Endodermal cell (in vitro differentiated cells): ENCODE data around the gene EZH2. TPM values are rescaled to one million over a fixed set of nuclear protein-coding genes. Genes with fewer than 3 reads are reported as not detected.

Experiments used
- DNase-seq: peaks from one replicate; pipeline ENCODE4 v3.0.0-alpha.2; 2017
- H3K27ac ChIP-seq: 2 replicates; pipeline ENCODE4 v1.5.1; 2013; ENCODE audit warnings: mild to moderate bottlenecking, low read depth, low read length, moderate library complexity
- H3K27me3 ChIP-seq: 2 replicates; pipeline ENCODE4 v1.6.1; 2013; ENCODE audit warnings: mild to moderate bottlenecking, low read length, moderate library complexity; ENCODE audit not compliant: insufficient read depth, control insufficient read depth, poor library complexity, severe bottlenecking
- H3K36me3 ChIP-seq: 2 replicates; pipeline ENCODE4 v1.7.0; 2013; ENCODE audit warnings: mild to moderate bottlenecking, low read length, moderate library complexity; ENCODE audit not compliant: control insufficient read depth, insufficient read depth
- H3K4me1 ChIP-seq: one replicate; pipeline ENCODE4 v1.7.0; 2013; ENCODE audit warnings: low read length; ENCODE audit not compliant: control insufficient read depth, insufficient read depth
- H3K4me3 ChIP-seq: 2 replicates; pipeline ENCODE4 v1.5.1; 2013; ENCODE audit warnings: mild to moderate bottlenecking, low read length, moderate library complexity
- H3K9ac ChIP-seq: 2 replicates; pipeline ENCODE4 v1.6.1; 2013; ENCODE audit warnings: mild to moderate bottlenecking, low read length, moderate library complexity; ENCODE audit not compliant: poor library complexity, severe bottlenecking; ENCODE audit errors: extremely low read depth
- H3K9me3 ChIP-seq: 2 replicates; pipeline ENCODE4 v1.6.1; 2013; ENCODE audit warnings: mild to moderate bottlenecking, low read length, moderate library complexity; ENCODE audit not compliant: control insufficient read depth
- H3K27ac Mint-ChIP-seq: 2 replicates; pipeline ENCODE4 v1.8.0; 2020; ENCODE audit warnings: mixed read lengths
- H3K27me3 Mint-ChIP-seq: 2 replicates; pipeline ENCODE4 v1.8.0; 2021; ENCODE audit warnings: mild to moderate bottlenecking, mixed read lengths; ENCODE audit not compliant: insufficient read depth
- H3K36me3 Mint-ChIP-seq: 2 replicates; pipeline ENCODE4 v1.8.0; 2020; ENCODE audit warnings: low read depth, mixed read lengths
- H3K4me1 Mint-ChIP-seq: 2 replicates; pipeline ENCODE4 v1.8.0; 2020; ENCODE audit warnings: mixed read lengths
- H3K4me3 Mint-ChIP-seq: 2 replicates; pipeline ENCODE4 v1.8.0; 2020; ENCODE audit warnings: mild to moderate bottlenecking, moderate library complexity, mixed read lengths
- H3K9me3 Mint-ChIP-seq: 2 replicates; pipeline ENCODE4 v1.8.0; 2020; ENCODE audit warnings: mild to moderate bottlenecking, mixed read lengths
- WGBS, 2 experiments: methylation state at CpG; one replicate each; pipeline versions ENCODE4 v1.1.5 to v1.1.7; 2013; ENCODE audit warnings: missing lambda C conversion rate in 2 of 2, mixed read lengths in 1 of 2; ENCODE audit not compliant: insufficient coverage in 1 of 2, insufficient read length in 1 of 2; 5-methylcytosine and 5-hydroxymethylcytosine counted together
- total RNA-seq, 2 donors: library from RNA; stranded (reverse); fragmentation: NEBNext Ultra II Directional in 1 of 2; extraction: Animal tissue kit (Norgen Biotek cat#: 25700) in 1 of 2; gene quantifications; 2 replicates in 1 of 2; 3 replicates in 1 of 2; pipeline ENCODE4 v1.2.1, GENCODE V29; 2021
- TF ChIP-seq, protein P1 (sequence below): fragments of 200-600 bp; sonication (generic); conservative IDR thresholded peaks from 2 replicates; pipeline ENCODE4 v1.5.0; 2021; ENCODE audit warnings: antibody characterized with exemption, mild to moderate bottlenecking

The EZH2 gene
- total RNA-seq, 2 donors from 2014 or later, result 40.2 to 46.0 TPM

DNA sequence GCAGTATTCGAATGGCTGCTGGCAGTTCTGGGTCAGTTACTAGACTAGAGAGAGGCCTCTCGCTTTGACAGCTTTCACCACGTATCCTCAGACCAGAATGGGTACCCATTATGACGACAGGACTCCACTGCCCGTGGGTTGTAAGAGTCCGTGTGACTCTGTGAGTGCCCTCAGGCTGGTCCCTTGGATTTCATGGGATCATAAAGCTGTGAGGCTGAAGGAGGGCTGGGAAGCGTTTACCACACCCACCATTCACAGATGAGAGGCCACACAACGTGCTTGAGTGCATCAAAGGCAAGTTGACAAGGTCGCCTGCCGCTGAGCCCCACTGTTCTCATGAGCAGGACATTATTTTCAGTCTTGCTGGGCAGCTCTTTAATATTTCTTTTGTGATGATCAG is 87.2 kb downstream of the EZH2 start:
- Mint-ChIP-seq H3K27me3 (no peaks in the 10 kb centered on the region), H3K36me3 (peaks cover 87% of the 10 kb centered on the region), H3K4me1 (peaks cover 2% of the 10 kb centered on the region), H3K9me3 (peaks cover 6% of the 10 kb centered on the region), H3K27ac (no peak overlapping the region), H3K4me3 (no peak overlapping the region)
- Histone ChIP-seq H3K4me3 (no peak overlapping the region), H3K27ac (no peak overlapping the region), H3K9me3 (peaks cover 9% of the 10 kb centered on the region), H3K27me3 (no peaks in the 10 kb centered on the region), H3K9ac (no peak overlapping the region), H3K36me3 (peaks cover 80% of the 10 kb centered on the region), H3K4me1 (no peaks in the 10 kb centered on the region)
- TF ChIP-seq, protein P1, sequence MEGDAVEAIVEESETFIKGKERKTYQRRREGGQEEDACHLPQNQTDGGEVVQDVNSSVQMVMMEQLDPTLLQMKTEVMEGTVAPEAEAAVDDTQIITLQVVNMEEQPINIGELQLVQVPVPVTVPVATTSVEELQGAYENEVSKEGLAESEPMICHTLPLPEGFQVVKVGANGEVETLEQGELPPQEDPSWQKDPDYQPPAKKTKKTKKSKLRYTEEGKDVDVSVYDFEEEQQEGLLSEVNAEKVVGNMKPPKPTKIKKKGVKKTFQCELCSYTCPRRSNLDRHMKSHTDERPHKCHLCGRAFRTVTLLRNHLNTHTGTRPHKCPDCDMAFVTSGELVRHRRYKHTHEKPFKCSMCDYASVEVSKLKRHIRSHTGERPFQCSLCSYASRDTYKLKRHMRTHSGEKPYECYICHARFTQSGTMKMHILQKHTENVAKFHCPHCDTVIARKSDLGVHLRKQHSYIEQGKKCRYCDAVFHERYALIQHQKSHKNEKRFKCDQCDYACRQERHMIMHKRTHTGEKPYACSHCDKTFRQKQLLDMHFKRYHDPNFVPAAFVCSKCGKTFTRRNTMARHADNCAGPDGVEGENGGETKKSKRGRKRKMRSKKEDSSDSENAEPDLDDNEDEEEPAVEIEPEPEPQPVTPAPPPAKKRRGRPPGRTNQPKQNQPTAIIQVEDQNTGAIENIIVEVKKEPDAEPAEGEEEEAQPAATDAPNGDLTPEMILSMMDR, result no peak
- no peak for DNase-seq
- WGBS, 2 experiments, result 92 to 95% methylated on average over 9 to 10 of the region's 10 CpGs

DNA sequence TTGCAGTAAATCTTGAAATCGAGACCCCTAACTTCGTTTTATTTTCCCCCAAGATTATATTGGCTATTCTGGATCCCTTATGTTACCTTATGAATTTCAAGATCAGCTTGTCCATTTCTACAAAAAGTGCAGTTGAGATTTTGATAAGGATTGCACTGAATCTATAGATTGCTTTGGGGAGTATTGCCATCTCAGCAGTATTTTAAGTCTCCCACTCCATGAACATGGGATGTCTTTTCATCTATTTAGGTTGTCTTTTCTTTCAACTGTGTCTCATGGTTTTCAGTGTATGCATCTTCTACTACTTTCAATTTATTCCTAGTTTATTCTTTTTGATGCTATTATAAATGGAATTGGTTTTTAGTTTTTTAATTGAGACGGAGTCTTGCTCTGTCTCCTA is 89.6 kb downstream of the EZH2 start:
- H3K27me3 Mint-ChIP-seq, result no peaks in the 10 kb centered on the region
- H3K9me3 ChIP-seq, result peaks cover 9% of the 10 kb centered on the region
- no peak overlapping the region for H3K4me3 ChIP-seq
- no peak overlapping the region for H3K4me3 Mint-ChIP-seq
- TF ChIP-seq, protein P1, result no peak
- H3K4me1 ChIP-seq, result no peaks in the 10 kb centered on the region
- H3K36me3 ChIP-seq, result peaks cover 82% of the 10 kb centered on the region
- no peak for DNase-seq
- WGBS, 2 experiments, result 99 to 100% methylated on average over 2 to 3 of the region's 3 CpGs
- no peak overlapping the region for H3K27ac ChIP-seq
- peaks cover 6% of the 10 kb centered on the region for H3K9me3 Mint-ChIP-seq
- no peak overlapping the region for H3K27ac Mint-ChIP-seq
- H3K9ac ChIP-seq, result no peak overlapping the region
- no peaks in the 10 kb centered on the region for H3K4me1 Mint-ChIP-seq
- peaks cover 84% of the 10 kb centered on the region for H3K36me3 Mint-ChIP-seq
- no peaks in the 10 kb centered on the region for H3K27me3 ChIP-seq

DNA sequence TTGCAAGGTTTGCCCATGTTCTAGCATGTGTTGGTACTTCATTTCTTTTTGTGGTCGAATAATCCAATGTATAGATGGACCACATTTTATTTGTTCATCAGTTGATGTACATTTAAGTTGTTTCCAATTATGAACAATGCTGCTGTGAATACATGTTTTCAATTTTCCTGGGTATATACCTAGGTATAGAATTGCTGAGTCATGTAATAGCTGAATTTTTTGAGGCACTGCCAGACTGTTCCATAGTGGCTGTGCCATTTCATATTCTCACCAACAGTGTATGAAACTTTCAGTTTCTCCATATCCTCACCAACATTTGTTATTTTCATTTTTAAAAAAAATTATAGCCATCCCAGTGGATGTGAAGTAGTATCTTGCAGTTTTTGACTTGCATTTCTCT is 90.5 kb downstream of the EZH2 start:
- Histone ChIP-seq H3K27ac (no peak overlapping the region), H3K27me3 (no peaks in the 10 kb centered on the region), H3K9ac (no peak overlapping the region), H3K36me3 (peaks cover 82% of the 10 kb centered on the region), H3K4me3 (no peak overlapping the region), H3K9me3 (peaks cover 9% of the 10 kb centered on the region), H3K4me1 (no peaks in the 10 kb centered on the region)
- Mint-ChIP-seq H3K27ac (no peak overlapping the region), H3K36me3 (peaks cover 83% of the 10 kb centered on the region), H3K4me1 (no peaks in the 10 kb centered on the region), H3K9me3 (peaks cover 2% of the 10 kb centered on the region), H3K4me3 (no peak overlapping the region), H3K27me3 (no peaks in the 10 kb centered on the region)
- DNase-seq, result no peak
- 93% methylated on average over 1 of the region's 1 CpG; no CpG with 5 or more reads in 1 of the 2 experiments for WGBS, 2 experiments
- TF ChIP-seq, protein P1, result no peak
